ENCODE measurements around the gene AK3. TPM values are rescaled to one million over a fixed set of nuclear protein-coding genes. Genes with fewer than 3 reads are reported as not detected.

Gene AK3
- total and polyA plus RNA-seq, 9 of the 15 experiments (the other 6 are each of a cell fraction or from before 2014, with no cell fraction given): 12.2 to 78.6 (median 41.8) TPM

DNA sequence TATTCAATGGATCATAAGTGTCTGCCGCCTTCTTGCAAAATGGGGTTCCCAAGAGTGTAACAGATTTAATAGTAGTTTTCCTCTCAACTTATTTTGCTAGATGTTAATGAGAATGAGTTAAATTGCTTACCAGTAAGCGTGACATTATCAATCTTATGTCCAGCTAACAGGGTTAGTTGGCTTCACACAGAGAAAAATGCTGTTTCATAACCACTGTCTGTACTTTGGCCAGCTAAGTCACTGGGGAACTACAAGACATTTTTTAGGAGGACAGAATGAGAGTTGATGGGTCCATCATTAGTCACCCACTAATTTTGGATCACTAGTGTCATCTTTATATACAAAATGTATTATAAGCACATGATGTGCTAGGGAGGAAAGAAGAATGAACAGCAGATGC, 60.3 kb downstream of the AK3 start (continued):
- TF ChIP-seq, protein P1, sequence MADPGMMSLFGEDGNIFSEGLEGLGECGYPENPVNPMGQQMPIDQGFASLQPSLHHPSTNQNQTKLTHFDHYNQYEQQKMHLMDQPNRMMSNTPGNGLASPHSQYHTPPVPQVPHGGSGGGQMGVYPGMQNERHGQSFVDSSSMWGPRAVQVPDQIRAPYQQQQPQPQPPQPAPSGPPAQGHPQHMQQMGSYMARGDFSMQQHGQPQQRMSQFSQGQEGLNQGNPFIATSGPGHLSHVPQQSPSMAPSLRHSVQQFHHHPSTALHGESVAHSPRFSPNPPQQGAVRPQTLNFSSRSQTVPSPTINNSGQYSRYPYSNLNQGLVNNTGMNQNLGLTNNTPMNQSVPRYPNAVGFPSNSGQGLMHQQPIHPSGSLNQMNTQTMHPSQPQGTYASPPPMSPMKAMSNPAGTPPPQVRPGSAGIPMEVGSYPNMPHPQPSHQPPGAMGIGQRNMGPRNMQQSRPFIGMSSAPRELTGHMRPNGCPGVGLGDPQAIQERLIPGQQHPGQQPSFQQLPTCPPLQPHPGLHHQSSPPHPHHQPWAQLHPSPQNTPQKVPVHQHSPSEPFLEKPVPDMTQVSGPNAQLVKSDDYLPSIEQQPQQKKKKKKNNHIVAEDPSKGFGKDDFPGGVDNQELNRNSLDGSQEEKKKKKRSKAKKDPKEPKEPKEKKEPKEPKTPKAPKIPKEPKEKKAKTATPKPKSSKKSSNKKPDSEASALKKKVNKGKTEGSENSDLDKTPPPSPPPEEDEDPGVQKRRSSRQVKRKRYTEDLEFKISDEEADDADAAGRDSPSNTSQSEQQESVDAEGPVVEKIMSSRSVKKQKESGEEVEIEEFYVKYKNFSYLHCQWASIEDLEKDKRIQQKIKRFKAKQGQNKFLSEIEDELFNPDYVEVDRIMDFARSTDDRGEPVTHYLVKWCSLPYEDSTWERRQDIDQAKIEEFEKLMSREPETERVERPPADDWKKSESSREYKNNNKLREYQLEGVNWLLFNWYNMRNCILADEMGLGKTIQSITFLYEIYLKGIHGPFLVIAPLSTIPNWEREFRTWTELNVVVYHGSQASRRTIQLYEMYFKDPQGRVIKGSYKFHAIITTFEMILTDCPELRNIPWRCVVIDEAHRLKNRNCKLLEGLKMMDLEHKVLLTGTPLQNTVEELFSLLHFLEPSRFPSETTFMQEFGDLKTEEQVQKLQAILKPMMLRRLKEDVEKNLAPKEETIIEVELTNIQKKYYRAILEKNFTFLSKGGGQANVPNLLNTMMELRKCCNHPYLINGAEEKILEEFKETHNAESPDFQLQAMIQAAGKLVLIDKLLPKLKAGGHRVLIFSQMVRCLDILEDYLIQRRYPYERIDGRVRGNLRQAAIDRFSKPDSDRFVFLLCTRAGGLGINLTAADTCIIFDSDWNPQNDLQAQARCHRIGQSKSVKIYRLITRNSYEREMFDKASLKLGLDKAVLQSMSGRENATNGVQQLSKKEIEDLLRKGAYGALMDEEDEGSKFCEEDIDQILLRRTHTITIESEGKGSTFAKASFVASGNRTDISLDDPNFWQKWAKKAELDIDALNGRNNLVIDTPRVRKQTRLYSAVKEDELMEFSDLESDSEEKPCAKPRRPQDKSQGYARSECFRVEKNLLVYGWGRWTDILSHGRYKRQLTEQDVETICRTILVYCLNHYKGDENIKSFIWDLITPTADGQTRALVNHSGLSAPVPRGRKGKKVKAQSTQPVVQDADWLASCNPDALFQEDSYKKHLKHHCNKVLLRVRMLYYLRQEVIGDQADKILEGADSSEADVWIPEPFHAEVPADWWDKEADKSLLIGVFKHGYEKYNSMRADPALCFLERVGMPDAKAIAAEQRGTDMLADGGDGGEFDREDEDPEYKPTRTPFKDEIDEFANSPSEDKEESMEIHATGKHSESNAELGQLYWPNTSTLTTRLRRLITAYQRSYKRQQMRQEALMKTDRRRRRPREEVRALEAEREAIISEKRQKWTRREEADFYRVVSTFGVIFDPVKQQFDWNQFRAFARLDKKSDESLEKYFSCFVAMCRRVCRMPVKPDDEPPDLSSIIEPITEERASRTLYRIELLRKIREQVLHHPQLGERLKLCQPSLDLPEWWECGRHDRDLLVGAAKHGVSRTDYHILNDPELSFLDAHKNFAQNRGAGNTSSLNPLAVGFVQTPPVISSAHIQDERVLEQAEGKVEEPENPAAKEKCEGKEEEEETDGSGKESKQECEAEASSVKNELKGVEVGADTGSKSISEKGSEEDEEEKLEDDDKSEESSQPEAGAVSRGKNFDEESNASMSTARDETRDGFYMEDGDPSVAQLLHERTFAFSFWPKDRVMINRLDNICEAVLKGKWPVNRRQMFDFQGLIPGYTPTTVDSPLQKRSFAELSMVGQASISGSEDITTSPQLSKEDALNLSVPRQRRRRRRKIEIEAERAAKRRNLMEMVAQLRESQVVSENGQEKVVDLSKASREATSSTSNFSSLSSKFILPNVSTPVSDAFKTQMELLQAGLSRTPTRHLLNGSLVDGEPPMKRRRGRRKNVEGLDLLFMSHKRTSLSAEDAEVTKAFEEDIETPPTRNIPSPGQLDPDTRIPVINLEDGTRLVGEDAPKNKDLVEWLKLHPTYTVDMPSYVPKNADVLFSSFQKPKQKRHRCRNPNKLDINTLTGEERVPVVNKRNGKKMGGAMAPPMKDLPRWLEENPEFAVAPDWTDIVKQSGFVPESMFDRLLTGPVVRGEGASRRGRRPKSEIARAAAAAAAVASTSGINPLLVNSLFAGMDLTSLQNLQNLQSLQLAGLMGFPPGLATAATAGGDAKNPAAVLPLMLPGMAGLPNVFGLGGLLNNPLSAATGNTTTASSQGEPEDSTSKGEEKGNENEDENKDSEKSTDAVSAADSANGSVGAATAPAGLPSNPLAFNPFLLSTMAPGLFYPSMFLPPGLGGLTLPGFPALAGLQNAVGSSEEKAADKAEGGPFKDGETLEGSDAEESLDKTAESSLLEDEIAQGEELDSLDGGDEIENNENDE (IDR thresholded peaks at IDR 0.05; ENCODE audit: low read depth, low read length): no peak
- TF ChIP-seq PTRF (tag; IDR thresholded peaks at IDR 0.05) (no peak), POU5F1 (IDR thresholded peaks at IDR 0.05; ENCODE audit: borderline replicate concordance, low read depth, low read length, partially characterized antibody) (no peak), ZNF140 (CRISPR knock-in tag; IDR thresholded peaks at IDR 0.05) (no peak), PML (IDR thresholded peaks at IDR 0.05; ENCODE audit: low read length) (0 out of 2 replicates have a peak, but pooled peaks have one; percentile 1), ZNF23 (CRISPR knock-in tag; IDR thresholded peaks at IDR 0.05) (no peak), ZNF324 (CRISPR knock-in tag; IDR thresholded peaks at IDR 0.05) (no peak), PYGO2 (tag; IDR thresholded peaks at IDR 0.05) (0 out of 2 replicates have a peak, but pooled peaks have one; percentile 14), CSDE1 (IDR thresholded peaks at IDR 0.05) (no peak), ZKSCAN1 (IDR thresholded peaks at IDR 0.05; ENCODE audit: low read depth, low read length) (no peak), SOX6 (IDR thresholded peaks at IDR 0.05) (no peak)
- TF ChIP-seq, protein P2, sequence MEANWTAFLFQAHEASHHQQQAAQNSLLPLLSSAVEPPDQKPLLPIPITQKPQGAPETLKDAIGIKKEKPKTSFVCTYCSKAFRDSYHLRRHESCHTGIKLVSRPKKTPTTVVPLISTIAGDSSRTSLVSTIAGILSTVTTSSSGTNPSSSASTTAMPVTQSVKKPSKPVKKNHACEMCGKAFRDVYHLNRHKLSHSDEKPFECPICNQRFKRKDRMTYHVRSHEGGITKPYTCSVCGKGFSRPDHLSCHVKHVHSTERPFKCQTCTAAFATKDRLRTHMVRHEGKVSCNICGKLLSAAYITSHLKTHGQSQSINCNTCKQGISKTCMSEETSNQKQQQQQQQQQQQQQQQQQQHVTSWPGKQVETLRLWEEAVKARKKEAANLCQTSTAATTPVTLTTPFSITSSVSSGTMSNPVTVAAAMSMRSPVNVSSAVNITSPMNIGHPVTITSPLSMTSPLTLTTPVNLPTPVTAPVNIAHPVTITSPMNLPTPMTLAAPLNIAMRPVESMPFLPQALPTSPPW (CRISPR knock-in tag; IDR thresholded peaks at IDR 0.05): no peak
- TF ChIP-seq, protein P3, sequence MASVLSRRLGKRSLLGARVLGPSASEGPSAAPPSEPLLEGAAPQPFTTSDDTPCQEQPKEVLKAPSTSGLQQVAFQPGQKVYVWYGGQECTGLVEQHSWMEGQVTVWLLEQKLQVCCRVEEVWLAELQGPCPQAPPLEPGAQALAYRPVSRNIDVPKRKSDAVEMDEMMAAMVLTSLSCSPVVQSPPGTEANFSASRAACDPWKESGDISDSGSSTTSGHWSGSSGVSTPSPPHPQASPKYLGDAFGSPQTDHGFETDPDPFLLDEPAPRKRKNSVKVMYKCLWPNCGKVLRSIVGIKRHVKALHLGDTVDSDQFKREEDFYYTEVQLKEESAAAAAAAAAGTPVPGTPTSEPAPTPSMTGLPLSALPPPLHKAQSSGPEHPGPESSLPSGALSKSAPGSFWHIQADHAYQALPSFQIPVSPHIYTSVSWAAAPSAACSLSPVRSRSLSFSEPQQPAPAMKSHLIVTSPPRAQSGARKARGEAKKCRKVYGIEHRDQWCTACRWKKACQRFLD (CRISPR knock-in tag; IDR thresholded peaks at IDR 0.05): no peak
- TF ChIP-seq, protein P4, sequence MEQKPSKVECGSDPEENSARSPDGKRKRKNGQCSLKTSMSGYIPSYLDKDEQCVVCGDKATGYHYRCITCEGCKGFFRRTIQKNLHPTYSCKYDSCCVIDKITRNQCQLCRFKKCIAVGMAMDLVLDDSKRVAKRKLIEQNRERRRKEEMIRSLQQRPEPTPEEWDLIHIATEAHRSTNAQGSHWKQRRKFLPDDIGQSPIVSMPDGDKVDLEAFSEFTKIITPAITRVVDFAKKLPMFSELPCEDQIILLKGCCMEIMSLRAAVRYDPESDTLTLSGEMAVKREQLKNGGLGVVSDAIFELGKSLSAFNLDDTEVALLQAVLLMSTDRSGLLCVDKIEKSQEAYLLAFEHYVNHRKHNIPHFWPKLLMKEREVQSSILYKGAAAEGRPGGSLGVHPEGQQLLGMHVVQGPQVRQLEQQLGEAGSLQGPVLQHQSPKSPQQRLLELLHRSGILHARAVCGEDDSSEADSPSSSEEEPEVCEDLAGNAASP (IDR thresholded peaks at IDR 0.05): no peak

Data from K562 (cell line).